Mesenchymal stem cell (in vitro differentiated cells and primary cell): ENCODE data around the gene NR2C2AP.

ENCODE experiments used
- DNase-seq: peaks from one replicate; pipeline ENCODE4 v3.0.0-alpha.2; 2013
- H2AFZ ChIP-seq: one replicate; pipeline ENCODE4 v1.6.1; 2013; ENCODE audit warnings: low read depth, mild to moderate bottlenecking, control low read depth, inconsistent platforms, low read length, moderate library complexity
- H2AK5ac ChIP-seq: 2 replicates; pipeline ENCODE4 v1.6.1; 2013; ENCODE audit warnings: low read length, moderate library complexity, mild to moderate bottlenecking, inconsistent platforms; ENCODE audit not compliant: severe bottlenecking
- H2BK120ac ChIP-seq: one replicate; pipeline ENCODE4 v1.6.1; 2013; ENCODE audit warnings: low read depth, mild to moderate bottlenecking, inconsistent platforms, low read length, moderate library complexity
- H2BK12ac ChIP-seq, 2 experiments: one replicate each; pipeline ENCODE4 v1.6.1; 2013; ENCODE audit warnings: inconsistent platforms in 2 of 2, low read length in 2 of 2, mild to moderate bottlenecking in 2 of 2, moderate library complexity in 2 of 2, control low read depth in 1 of 2
- H2BK15ac ChIP-seq: one replicate; pipeline ENCODE4 v1.6.1; 2013; ENCODE audit warnings: mild to moderate bottlenecking, low read depth, inconsistent platforms; ENCODE audit not compliant: poor library complexity, severe bottlenecking
- H2BK5ac ChIP-seq: 2 replicates; pipeline ENCODE4 v1.6.1; 2013; ENCODE audit warnings: low read depth, mild to moderate bottlenecking, low read length, control low read depth, inconsistent platforms; ENCODE audit not compliant: poor library complexity, severe bottlenecking
- H3K14ac ChIP-seq, 2 experiments: one replicate each; pipeline ENCODE4 v1.6.1; 2013; ENCODE audit warnings: inconsistent platforms in 2 of 2, low read length in 2 of 2, control low read depth in 1 of 2, mild to moderate bottlenecking in 1 of 2, moderate library complexity in 1 of 2
- H3K18ac ChIP-seq, 2 experiments: one replicate each; pipeline ENCODE4 v1.6.1; 2013; ENCODE audit warnings: inconsistent platforms in 2 of 2, low read length in 2 of 2, control low read depth in 1 of 2, low read depth in 1 of 2, mild to moderate bottlenecking in 1 of 2
- H3K23ac ChIP-seq, 2 experiments: one replicate each; pipeline ENCODE4 v1.6.1; 2013; ENCODE audit warnings: inconsistent platforms in 2 of 2, low read length in 2 of 2, mild to moderate bottlenecking in 2 of 2, moderate library complexity in 2 of 2, control low read depth in 1 of 2
- H3K27ac ChIP-seq: 2 replicates; pipeline ENCODE4 v1.5.1; 2013; ENCODE audit warnings: mild to moderate bottlenecking, moderate library complexity, low read length, control low read depth, inconsistent platforms; ENCODE audit not compliant: poor library complexity, severe bottlenecking
- H3K27me3 ChIP-seq, 2 experiments: 2 replicates each; pipeline versions ENCODE4 v1.6.1 to v1.7.0; 2013; ENCODE audit warnings: low read length in 2 of 2, mild to moderate bottlenecking in 2 of 2, moderate library complexity in 2 of 2, control low read depth in 1 of 2, inconsistent platforms in 1 of 2; ENCODE audit not compliant: control insufficient read depth in 1 of 2, insufficient read depth in 1 of 2
- H3K36me3 ChIP-seq, 2 experiments: 2 replicates each; pipeline versions ENCODE4 v1.6.1 to v1.7.0; 2013; ENCODE audit warnings: low read length in 2 of 2, control low read depth in 1 of 2, inconsistent platforms in 1 of 2, low read depth in 1 of 2, mild to moderate bottlenecking in 1 of 2; ENCODE audit not compliant: insufficient read depth in 2 of 2, control insufficient read depth in 1 of 2
- H3K4ac ChIP-seq, 2 experiments: one replicate each; pipeline ENCODE4 v1.6.1; 2013; ENCODE audit warnings: inconsistent platforms in 2 of 2, low read length in 2 of 2, mild to moderate bottlenecking in 2 of 2, moderate library complexity in 2 of 2, control low read depth in 1 of 2, low read depth in 1 of 2
- H3K4me1 ChIP-seq: 2 replicates; pipeline ENCODE4 v1.6.1; 2013; ENCODE audit warnings: low read depth, low read length, control low read depth; ENCODE audit not compliant: control insufficient read depth, insufficient read depth
- H3K4me2 ChIP-seq: 2 replicates; pipeline ENCODE4 v1.6.1; 2013; ENCODE audit warnings: low read length, mild to moderate bottlenecking, inconsistent platforms; ENCODE audit not compliant: poor library complexity, severe bottlenecking
- H3K4me3 ChIP-seq, 2 experiments: 2 replicates each; pipeline versions ENCODE4 v1.5.1 to v1.7.0; 2013; ENCODE audit warnings: low read length in 2 of 2, mild to moderate bottlenecking in 2 of 2, control low read depth in 1 of 2, low read depth in 1 of 2; ENCODE audit not compliant: insufficient read depth in 1 of 2
- H3K79me1 ChIP-seq: replicated peaks from 2 replicates; pipeline ENCODE4 v1.6.1; 2013; ENCODE audit warnings: mild to moderate bottlenecking, control low read depth, low read length, inconsistent platforms; ENCODE audit not compliant: poor library complexity, severe bottlenecking
- H3K9ac ChIP-seq: 2 replicates; pipeline ENCODE4 v1.7.0; 2013; ENCODE audit warnings: mild to moderate bottlenecking, low read length, moderate library complexity
- H3K9me3 ChIP-seq: 2 replicates; pipeline ENCODE4 v1.7.0; 2013; ENCODE audit warnings: mild to moderate bottlenecking, low read length; ENCODE audit not compliant: control insufficient read depth
- H4K8ac ChIP-seq: one replicate; pipeline ENCODE4 v1.6.1; 2013; ENCODE audit warnings: inconsistent platforms, mild to moderate bottlenecking, low read length, moderate library complexity
- H4K91ac ChIP-seq: one replicate; pipeline ENCODE4 v1.6.1; 2013; ENCODE audit warnings: mild to moderate bottlenecking, low read length, inconsistent platforms
- WGBS: methylation state at CpG from one replicate; pipeline ENCODE4 v1.1.7; 2013; ENCODE audit warnings: mixed read lengths; 5-methylcytosine and 5-hydroxymethylcytosine counted together

NR2C2AP gene

DNA sequence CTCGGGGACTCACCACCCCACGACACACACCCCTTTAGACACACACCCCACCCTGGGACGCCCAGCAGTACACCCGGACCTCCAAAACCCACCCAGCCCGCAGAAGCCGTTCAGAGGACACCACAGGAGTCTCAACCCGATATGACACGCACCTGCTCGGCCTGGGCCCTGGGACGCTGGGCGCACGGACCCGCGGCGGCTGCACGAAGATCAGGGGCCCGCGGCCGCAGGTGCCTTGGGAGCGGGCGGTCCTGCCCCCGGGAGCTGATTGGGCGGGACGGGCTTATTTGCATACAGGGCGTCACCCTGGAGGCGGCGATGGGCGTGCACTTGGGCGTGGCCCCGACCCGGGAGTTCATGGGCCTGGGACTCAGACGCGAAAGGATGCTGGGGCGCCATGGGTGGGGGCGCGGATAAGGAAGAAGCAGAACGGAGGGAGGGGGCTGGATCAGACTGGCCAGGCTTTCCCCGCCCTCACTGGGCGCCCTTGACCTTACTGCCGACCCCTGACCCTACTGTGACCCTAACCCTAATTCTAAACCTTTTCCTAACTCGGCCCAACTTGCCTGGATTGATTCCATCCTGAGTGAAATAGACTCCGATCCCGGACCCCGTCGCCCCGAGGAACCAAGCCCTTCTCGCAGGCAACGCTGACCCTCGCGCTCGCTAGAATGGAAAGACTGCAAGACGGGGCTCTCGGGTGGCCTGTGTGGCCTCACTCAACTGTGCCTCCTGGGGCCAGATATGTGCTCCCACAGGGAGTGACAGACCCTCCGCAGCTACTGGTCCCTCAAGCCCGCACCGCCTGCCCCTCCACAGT, 33.0 kb downstream of the NR2C2AP start, which contains the start of gene MEF2B:
Gene MEF2B (minus strand): TSS at position 211 of the 820 bp plus-strand sequence. CDS start 19,528 bp downstream, outside the sequence.
- DNase-seq: peak; percentile 71
- no peaks in the 10 kb centered on the region for H3K9me3 ChIP-seq
- no peak within 1 kb of the TSS for H3K14ac ChIP-seq
- H3K23ac ChIP-seq: no peak within 1 kb of the TSS
- peak within 1 kb of the TSS; percentile 54 for H3K4me2 ChIP-seq
- H3K27ac ChIP-seq: no peak within 1 kb of the TSS
- no peak within 1 kb of the TSS for H2BK15ac ChIP-seq
- peak within 1 kb of the TSS in 1 of 2 experiments; percentile 4 for H2BK12ac ChIP-seq
- H3K18ac ChIP-seq: peak within 1 kb of the TSS in 1 of 2 experiments; percentile 61
- H2BK120ac ChIP-seq: no peak within 1 kb of the TSS
- H3K36me3 ChIP-seq: no peaks in the 10 kb centered on the region
- no peak within 1 kb of the TSS for H4K91ac ChIP-seq
- H2AFZ ChIP-seq: peak within 1 kb of the TSS; percentile 18
- no peak within 1 kb of the TSS for H2AK5ac ChIP-seq
- H3K79me1 ChIP-seq: no peaks in the 10 kb centered on the region
- WGBS: 17% methylated on average over 52 of the region's 56 CpGs
- H2BK5ac ChIP-seq: no peak within 1 kb of the TSS
- peak within 1 kb of the TSS in 1 of 2 experiments; percentile 62 for H3K4me3 ChIP-seq
- no peak within 1 kb of the TSS for H3K9ac ChIP-seq
- H3K4me1 ChIP-seq: peaks cover 16% of the 10 kb centered on the region
- peak within 1 kb of the TSS in 1 of 2 experiments; percentile 26 for H3K4ac ChIP-seq
- H4K8ac ChIP-seq: peak within 1 kb of the TSS; percentile 5
- H3K27me3 ChIP-seq: peaks cover 11 to 15% of the 10 kb centered on the region in 2 experiments

DNA sequence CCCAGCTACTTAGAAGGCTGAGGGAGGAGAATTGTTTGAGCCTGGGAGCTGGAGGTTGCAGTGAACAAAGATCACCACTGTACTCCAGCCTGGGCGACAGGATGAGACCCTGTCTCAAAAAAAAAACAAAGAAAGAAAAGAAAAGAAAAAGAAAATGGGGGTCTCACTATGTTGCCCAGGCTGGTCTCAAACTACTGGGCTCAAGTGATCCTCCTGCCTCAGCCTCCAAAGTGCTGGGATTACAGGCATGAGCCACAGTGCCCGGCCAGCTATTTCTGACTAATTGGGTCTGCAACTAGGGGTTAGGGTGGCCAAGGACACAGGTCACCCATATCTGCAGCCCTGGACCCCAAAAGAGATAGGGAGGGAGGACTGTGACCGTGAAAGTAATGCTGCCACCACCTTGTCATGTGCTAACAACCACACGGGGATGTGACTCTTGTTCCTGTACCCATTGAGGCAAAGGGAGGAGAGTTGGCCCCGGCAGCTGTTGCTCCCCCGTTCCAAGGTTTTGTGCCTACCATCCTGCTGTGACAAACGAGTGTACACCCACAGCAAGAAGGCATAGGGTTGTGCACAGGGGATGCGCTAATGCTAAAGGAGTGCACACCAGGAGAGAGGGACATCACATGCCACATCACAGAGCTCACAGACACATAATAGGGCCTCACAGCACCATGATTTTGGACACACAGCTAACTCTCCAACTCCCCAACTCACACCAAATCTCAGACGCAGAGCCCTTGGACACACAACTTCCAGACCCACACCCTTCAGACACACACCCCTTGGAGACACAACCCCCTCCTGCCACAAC, 33.8 kb downstream of the NR2C2AP start:
- H3K9me3 ChIP-seq: no peaks in the 10 kb centered on the region
- H2AK5ac ChIP-seq: no peak overlapping the region
- H2BK120ac ChIP-seq: no peak overlapping the region
- H4K91ac ChIP-seq: no peak overlapping the region
- H3K79me1 ChIP-seq: no peaks in the 10 kb centered on the region
- H3K27me3 ChIP-seq: peaks cover 11 to 15% of the 10 kb centered on the region in 2 experiments
- H3K4me2 ChIP-seq: peak overlapping the region; percentile 54
- DNase-seq: no peak
- H2BK5ac ChIP-seq: no peak overlapping the region
- H3K9ac ChIP-seq: no peak overlapping the region
- H3K14ac ChIP-seq: no peak overlapping the region
- H3K18ac ChIP-seq: no peak overlapping the region
- H2BK12ac ChIP-seq: no peak overlapping the region
- peaks cover 16% of the 10 kb centered on the region for H3K4me1 ChIP-seq
- H3K23ac ChIP-seq: no peak overlapping the region
- peak overlapping the region in 1 of 2 experiments; percentile 62 for H3K4me3 ChIP-seq
- H3K27ac ChIP-seq: no peak overlapping the region
- no peak overlapping the region for H4K8ac ChIP-seq
- H2BK15ac ChIP-seq: no peak overlapping the region
- H3K4ac ChIP-seq: no peak overlapping the region
- H2AFZ ChIP-seq: no peak overlapping the region
- 76% methylated on average over 9 of the region's 9 CpGs for WGBS
- no peaks in the 10 kb centered on the region for H3K36me3 ChIP-seq

DNA sequence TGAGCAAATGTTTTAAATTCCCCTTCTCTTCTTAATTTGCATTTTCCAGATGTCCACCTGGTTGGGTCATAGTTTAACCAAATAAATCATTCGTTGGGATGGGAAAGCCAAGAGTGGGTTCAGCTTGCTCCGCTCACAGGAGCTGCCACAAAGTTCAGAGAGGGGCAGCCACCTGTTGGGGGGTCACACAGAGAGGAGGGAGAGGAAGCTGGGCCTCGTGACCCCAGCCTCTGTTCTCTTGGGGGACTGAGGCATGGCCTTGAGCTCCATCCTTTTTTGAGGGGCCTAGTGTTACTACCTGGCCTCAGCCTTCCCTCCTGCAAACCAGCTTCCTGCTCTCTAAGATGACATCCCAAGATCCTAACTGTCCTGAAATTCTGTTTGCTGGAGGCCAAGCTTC, 35.6 kb downstream of the NR2C2AP start:
- H3K4me1 ChIP-seq: peaks cover 16% of the 10 kb centered on the region
- H3K9me3 ChIP-seq: no peaks in the 10 kb centered on the region
- H4K8ac ChIP-seq: no peak overlapping the region
- H3K4me3 ChIP-seq: no peak overlapping the region
- no peaks in the 10 kb centered on the region for H3K36me3 ChIP-seq
- no peak overlapping the region for H2BK12ac ChIP-seq
- no peak overlapping the region for H3K23ac ChIP-seq
- H3K9ac ChIP-seq: no peak overlapping the region
- no peak overlapping the region for H2BK120ac ChIP-seq
- no peak overlapping the region for H2BK5ac ChIP-seq
- H3K18ac ChIP-seq: no peak overlapping the region
- no peak overlapping the region for H2AFZ ChIP-seq
- H3K4me2 ChIP-seq: no peak overlapping the region
- no peak overlapping the region for H2BK15ac ChIP-seq
- 80% methylated on average over 3 of the region's 3 CpGs for WGBS
- no peak overlapping the region for H4K91ac ChIP-seq
- DNase-seq: no peak
- no peak overlapping the region for H3K27ac ChIP-seq
- H3K4ac ChIP-seq: no peak overlapping the region
- peaks cover 11 to 15% of the 10 kb centered on the region in 2 experiments for H3K27me3 ChIP-seq
- no peak overlapping the region for H3K14ac ChIP-seq
- no peaks in the 10 kb centered on the region for H3K79me1 ChIP-seq
- no peak overlapping the region for H2AK5ac ChIP-seq

DNA sequence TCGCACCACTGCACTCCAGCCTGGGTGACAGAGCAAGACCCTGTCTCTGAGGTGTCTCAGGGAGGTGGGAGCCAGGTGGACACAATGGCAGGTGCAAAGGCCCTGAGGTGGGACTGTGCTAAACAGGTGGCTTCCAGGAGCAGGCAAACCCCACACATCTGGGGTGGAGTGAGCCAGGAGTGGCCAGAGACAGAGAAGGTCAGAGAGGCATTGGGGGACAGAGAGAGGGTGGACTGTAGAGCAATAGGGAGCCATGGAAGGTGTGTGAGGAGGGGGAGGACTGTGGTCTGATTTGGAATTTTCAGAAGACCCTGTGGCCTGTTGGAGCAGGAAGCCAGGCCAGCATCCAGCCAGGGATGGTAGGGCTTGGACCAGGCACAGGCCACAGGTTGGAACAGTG, 37.8 kb downstream of the NR2C2AP start:
- Histone ChIP-seq H3K9ac (no peak overlapping the region), H3K36me3 (no peaks in the 10 kb centered on the region), H3K4me1 (peaks cover 7% of the 10 kb centered on the region), H3K9me3 (no peaks in the 10 kb centered on the region), H3K4me3 (no peak overlapping the region), H2BK12ac (no peak overlapping the region), H2BK120ac (no peak overlapping the region), H3K27ac (no peak overlapping the region), H2BK15ac (no peak overlapping the region), H4K8ac (no peak overlapping the region), H3K23ac (no peak overlapping the region), H3K4me2 (no peak overlapping the region), H3K79me1 (no peaks in the 10 kb centered on the region), H4K91ac (no peak overlapping the region), H3K14ac (no peak overlapping the region), H3K27me3 (peaks cover 6 to 8% of the 10 kb centered on the region in 2 experiments), H2AFZ (no peak overlapping the region), H2AK5ac (no peak overlapping the region), H3K4ac (no peak overlapping the region), H3K18ac (no peak overlapping the region), H2BK5ac (no peak overlapping the region)
- DNase-seq: no peak
- WGBS: 100% methylated on average over 1 of the region's 1 CpG
